Neural cell (in vitro differentiated cells): ENCODE measurements around the gene SF3B5. TPM values are rescaled to one million over a fixed set of nuclear protein-coding genes. Genes with fewer than 3 reads are reported as not detected.

ENCODE experiments used
- H2AFZ ChIP-seq: fragments of 200-600, 300-800 bp; sonication (generic), shearing (Covaris generic); 2 replicates; pipeline ENCODE4 v1.6.0; 2014; ENCODE audit warnings: low read depth, mild to moderate bottlenecking, antibody characterized with exemption, low read length, moderate library complexity
- H3F3A ChIP-seq: fragments of 200-600 bp; shearing (Covaris generic); 2 replicates; pipeline ENCODE4 v1.6.1; 2016; ENCODE audit warnings: mild to moderate bottlenecking, moderate library complexity, mixed read lengths, antibody characterized with exemption, low read length; ENCODE audit not compliant: insufficient read depth, poor library complexity, severe bottlenecking
- H3K27ac ChIP-seq: fragments of 200-600, 300-800 bp; sonication (generic), shearing (Covaris generic); 2 replicates; pipeline ENCODE4 v1.5.1; 2014; ENCODE audit warnings: mild to moderate bottlenecking, low read length, moderate library complexity
- H3K27me3 ChIP-seq: fragments of 300-800, 200-600 bp; sonication (generic), shearing (Covaris generic); 2 replicates; pipeline ENCODE4 v1.6.0; 2014; ENCODE audit warnings: mild to moderate bottlenecking, low read depth, low read length, moderate library complexity; ENCODE audit not compliant: insufficient read depth
- H3K36me3 ChIP-seq: fragments of 300-800, 200-600 bp; sonication (generic), shearing (Covaris generic); 2 replicates; pipeline ENCODE4 v1.5.1; 2014; ENCODE audit warnings: mild to moderate bottlenecking, antibody characterized with exemption, low read length, moderate library complexity; ENCODE audit not compliant: insufficient read depth
- H3K4me2 ChIP-seq: fragments of 300-800, 200-600 bp; sonication (generic), shearing (Covaris generic); 2 replicates; pipeline ENCODE4 v1.6.0; 2014; ENCODE audit warnings: mild to moderate bottlenecking, low read length
- H3K4me3 ChIP-seq: fragments of 300-800, 200-600 bp; sonication (generic), shearing (Covaris generic); 2 replicates; pipeline ENCODE4 v1.5.1; 2014; ENCODE audit warnings: mild to moderate bottlenecking, low read length, moderate library complexity
- H3K79me2 ChIP-seq: fragments of 200-600 bp; shearing (Covaris generic); replicated peaks from 2 replicates; pipeline ENCODE4 v1.6.0; 2014; ENCODE audit warnings: mild to moderate bottlenecking, low read length, moderate library complexity; ENCODE audit not compliant: insufficient read depth
- H3K9ac ChIP-seq: fragments of 300-800, 200-600 bp; sonication (generic), shearing (Covaris generic); 2 replicates; pipeline ENCODE4 v1.6.1; 2016; ENCODE audit warnings: mild to moderate bottlenecking, low read length, mixed read lengths
- H3K9me2 ChIP-seq: fragments of 200-600 bp; shearing (Covaris generic); 2 replicates; pipeline ENCODE4 v1.6.1; 2016; ENCODE audit warnings: mild to moderate bottlenecking, low read length, mixed read lengths; ENCODE audit not compliant: insufficient read depth
- H3K9me3 ChIP-seq: fragments of 200-600, 300-800 bp; sonication (generic), shearing (Covaris generic); 2 replicates; pipeline ENCODE4 v1.6.1; 2016; ENCODE audit warnings: mild to moderate bottlenecking, mixed run types, low read length, moderate library complexity, mixed read lengths
- H4K20me1 ChIP-seq: fragments of 200-600 bp; shearing (Covaris generic); 2 replicates; pipeline ENCODE4 v1.6.1; 2016; ENCODE audit warnings: mild to moderate bottlenecking, mixed run types; ENCODE audit not compliant: insufficient read depth
- CTCF ChIP-seq: fragments of 450-650 bp; IDR thresholded peaks from 2 replicates; pipeline ENCODE4 v1.5.1; 2014; ENCODE audit warnings: antibody characterized with exemption, mild to moderate bottlenecking, moderate library complexity; ENCODE audit not compliant: poor library complexity, severe bottlenecking
- EP300 ChIP-seq: fragments of 450-650 bp; conservative IDR thresholded peaks from 2 replicates; pipeline ENCODE4 v1.6.1; 2014; ENCODE audit warnings: antibody characterized with exemption, mild to moderate bottlenecking, moderate library complexity; ENCODE audit not compliant: poor library complexity, severe bottlenecking
- EZH2 ChIP-seq: fragments of 200-600, 300-800 bp; shearing (Covaris generic), sonication (generic); IDR thresholded peaks from 2 replicates; pipeline ENCODE4 v1.6.1; 2014; ENCODE audit warnings: antibody characterized with exemption, low read length, borderline replicate concordance, mild to moderate bottlenecking; ENCODE audit not compliant: insufficient read depth, poor library complexity, severe bottlenecking
- MXI1 ChIP-seq: fragments of 450-650 bp; conservative IDR thresholded peaks from 2 replicates; pipeline ENCODE4 v1.6.1; 2014; ENCODE audit warnings: antibody characterized with exemption, mild to moderate bottlenecking; ENCODE audit not compliant: poor library complexity, severe bottlenecking
- POLR2AphosphoS5 ChIP-seq: IDR thresholded peaks from 2 replicates; pipeline ENCODE4 v1.6.1; 2012
- RAD21 ChIP-seq: fragments of 450-650 bp; conservative IDR thresholded peaks from 2 replicates; pipeline ENCODE4 v1.6.1; 2014; ENCODE audit warnings: antibody characterized with exemption, mild to moderate bottlenecking, moderate library complexity
- REST ChIP-seq: IDR thresholded peaks from 2 replicates; pipeline ENCODE4 v1.6.1; 2012; ENCODE audit warnings: borderline replicate concordance
- SMC3 ChIP-seq: fragments of 450-650 bp; conservative IDR thresholded peaks from 2 replicates; pipeline ENCODE4 v1.6.1; 2014; ENCODE audit warnings: antibody characterized with exemption, mild to moderate bottlenecking, moderate library complexity; ENCODE audit not compliant: poor library complexity
- TAF1 ChIP-seq: IDR thresholded peaks from 2 replicates; pipeline ENCODE4 v1.6.1; 2012; ENCODE audit warnings: low read depth
- polyA plus RNA-seq: library from polyadenylated mRNA; depleted of rRNA; stranded (reverse); fragments of >200 nt; gene quantifications from 2 replicates; pipeline ENCODE4 v1.2.3, GENCODE V29; 2014

Gene SF3B5
- polyA plus RNA-seq, 1 donor from 2014 or later: 246 TPM

- Histone ChIP-seq H3K27me3 (no peaks in the 10 kb centered on the region), H4K20me1 (no peaks in the 10 kb centered on the region), H3K36me3 (no peaks in the 10 kb centered on the region), H3K79me2 (no peaks in the 10 kb centered on the region), H3F3A (no peaks in the 10 kb centered on the region), H3K9me2 (no peaks in the 10 kb centered on the region), H3K27ac (no peak overlapping the region), H3K9me3 (peaks cover 3% of the 10 kb centered on the region), H3K4me3 (no peak overlapping the region), H2AFZ (no peak overlapping the region), H3K4me2 (no peak overlapping the region), H3K9ac (no peak overlapping the region)
- no peak for TF ChIP-seq POLR2AphosphoS5
- TF ChIP-seq SMC3: no peak
- TF ChIP-seq EP300: no peak
- no peak for TF ChIP-seq REST
- TF ChIP-seq TAF1: no peak
- no peak for TF ChIP-seq RAD21
- TF ChIP-seq CTCF: no peak
- TF ChIP-seq EZH2: no peak
- TF ChIP-seq MXI1: no peak
Observed at GRCh38 chr6:144123421-144123820, 28.0 kb upstream of the SF3B5 start.

- TF ChIP-seq REST (no peak), EZH2 (no peak), TAF1 (no peak), POLR2AphosphoS5 (no peak), SMC3 (no peak), RAD21 (no peak), EP300 (no peak), MXI1 (no peak), CTCF (no peak)
- Histone ChIP-seq H3K27me3 (no peaks in the 10 kb centered on the region), H2AFZ (no peak overlapping the region), H3K9ac (no peak overlapping the region), H3K9me3 (peaks cover 3% of the 10 kb centered on the region), H3K4me2 (no peak overlapping the region), H3K9me2 (no peaks in the 10 kb centered on the region), H3F3A (no peaks in the 10 kb centered on the region), H3K36me3 (no peaks in the 10 kb centered on the region), H3K4me3 (no peak overlapping the region), H3K79me2 (no peaks in the 10 kb centered on the region), H3K27ac (no peak overlapping the region), H4K20me1 (no peaks in the 10 kb centered on the region)
Observed at GRCh38 chr6:144122861-144123260, 27.5 kb upstream of the SF3B5 start.
